HEK293T (cell line): ENCODE data around the gene RASGEF1B.

ENCODE experiments used
- ARNT ChIP-seq: fragments of 450-650 bp; IDR thresholded peaks from 2 replicates; pipeline ENCODE4 v1.6.1; 2017; ENCODE audit warnings: mild to moderate bottlenecking
- BHLHE40 ChIP-seq: fragments of 450-650 bp; IDR thresholded peaks from 2 replicates; pipeline ENCODE4 v1.6.1; 2016; ENCODE audit warnings: mild to moderate bottlenecking, moderate library complexity, borderline replicate concordance
- FOXA1 ChIP-seq: fragments of 450-650 bp; IDR thresholded peaks from 2 replicates; pipeline ENCODE4 v1.6.1; 2016; ENCODE audit warnings: mild to moderate bottlenecking
- FOXK2 ChIP-seq: fragments of 450-650 bp; IDR thresholded peaks from 2 replicates; pipeline ENCODE4 v1.6.1; 2016; ENCODE audit warnings: mild to moderate bottlenecking
- FOXM1 ChIP-seq: fragments of 450-650 bp; IDR thresholded peaks from 2 replicates; pipeline ENCODE4 v1.6.1; 2017; ENCODE audit warnings: mild to moderate bottlenecking, borderline replicate concordance
- LEF1 ChIP-seq: fragments of 450-650 bp; IDR thresholded peaks from 2 replicates; pipeline ENCODE4 v1.6.1; 2017; ENCODE audit warnings: mild to moderate bottlenecking, borderline replicate concordance
- NFRKB ChIP-seq: fragments of 450-650 bp; IDR thresholded peaks from 2 replicates; pipeline ENCODE4 v1.6.1; 2016; ENCODE audit warnings: mild to moderate bottlenecking, moderate library complexity
- SP1 ChIP-seq: fragments of 450-650 bp; IDR thresholded peaks from 2 replicates; pipeline ENCODE4 v1.6.1; 2017
- SUZ12 ChIP-seq: fragments of 450-650 bp; IDR thresholded peaks from 2 replicates; pipeline ENCODE4 v1.6.1; 2016; ENCODE audit warnings: mild to moderate bottlenecking

DNA sequence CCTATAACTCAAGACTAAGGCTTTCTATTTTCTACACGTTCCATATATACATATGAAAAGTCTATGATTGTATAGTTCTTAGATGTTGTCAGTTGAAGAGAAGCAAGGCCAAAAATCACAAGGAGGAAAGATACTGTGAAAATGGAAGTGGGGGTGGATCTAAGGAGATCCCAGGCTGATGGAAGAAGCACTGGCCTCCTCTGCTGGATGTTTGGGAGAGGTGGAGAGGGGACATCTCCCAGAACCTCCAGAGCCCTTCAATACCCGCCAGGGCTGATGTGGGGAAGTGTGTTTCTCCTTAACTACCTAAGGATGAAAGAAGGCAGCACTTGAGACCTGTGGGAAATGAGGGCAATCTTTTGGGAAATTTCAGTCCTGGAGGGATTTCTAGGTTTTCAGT is 67.4 kb downstream of the RASGEF1B start:
- TF ChIP-seq FOXA1 = no peak
- no peak for TF ChIP-seq ARNT
- no peak for TF ChIP-seq FOXK2
- no peak for TF ChIP-seq SUZ12
- TF ChIP-seq LEF1 = no peak
- TF ChIP-seq FOXM1 = no peak
- TF ChIP-seq SP1 = no peak
- TF ChIP-seq BHLHE40 = no peak
- TF ChIP-seq NFRKB = no peak
